Adrenal gland (tissue), 5 donors: ENCODE data around the gene UBAP1L.

Experiments used
- CTCF ChIP-seq, 6 experiments: fragments of 450-650 bp in 4 of 6; fragments of 200-600 bp in 2 of 6; sonication (generic) in 1 of 6; IDR thresholded peaks; 1 replicate in 5 of 6; 2 replicates in 1 of 6; pipeline versions ENCODE4 v1.5.1 to v1.8.0; 2016 to 2021; ENCODE audit warnings: antibody characterized with exemption in 6 of 6, mild to moderate bottlenecking in 2 of 6, moderate library complexity in 1 of 6
- POLR2A ChIP-seq, 2 donors: fragments of 450-650 bp; IDR thresholded peaks; one replicate each; pipeline ENCODE4 v1.6.1; 2017; ENCODE audit warnings: antibody characterized with exemption in 2 of 2, mild to moderate bottlenecking in 2 of 2, moderate library complexity in 1 of 2
- donor health status: DM: no; HTN: no; CAD: no.

- TF ChIP-seq POLR2A (IDR thresholded peaks at IDR 0.05) (no peak), CTCF (IDR thresholded peaks at IDR 0.05) (no peak)
Observed at GRCh38 chr15:65051266-65051665, 63.7 kb downstream of the UBAP1L start.
